GM12872 (cell line): ENCODE measurements around the gene PRPF19.

ENCODE experiments used
- CTCF ChIP-seq: IDR thresholded peaks from 3 replicates; pipeline ENCODE4 v1.5.1; 2011; ENCODE audit warnings: low read depth, mild to moderate bottlenecking, low read length, moderate library complexity; ENCODE audit not compliant: insufficient read depth

Gene PRPF19

GRCh38 chr11:60899977-60900376, 6.4 kb downstream of the PRPF19 start:
- no peak for TF ChIP-seq CTCF

DNA sequence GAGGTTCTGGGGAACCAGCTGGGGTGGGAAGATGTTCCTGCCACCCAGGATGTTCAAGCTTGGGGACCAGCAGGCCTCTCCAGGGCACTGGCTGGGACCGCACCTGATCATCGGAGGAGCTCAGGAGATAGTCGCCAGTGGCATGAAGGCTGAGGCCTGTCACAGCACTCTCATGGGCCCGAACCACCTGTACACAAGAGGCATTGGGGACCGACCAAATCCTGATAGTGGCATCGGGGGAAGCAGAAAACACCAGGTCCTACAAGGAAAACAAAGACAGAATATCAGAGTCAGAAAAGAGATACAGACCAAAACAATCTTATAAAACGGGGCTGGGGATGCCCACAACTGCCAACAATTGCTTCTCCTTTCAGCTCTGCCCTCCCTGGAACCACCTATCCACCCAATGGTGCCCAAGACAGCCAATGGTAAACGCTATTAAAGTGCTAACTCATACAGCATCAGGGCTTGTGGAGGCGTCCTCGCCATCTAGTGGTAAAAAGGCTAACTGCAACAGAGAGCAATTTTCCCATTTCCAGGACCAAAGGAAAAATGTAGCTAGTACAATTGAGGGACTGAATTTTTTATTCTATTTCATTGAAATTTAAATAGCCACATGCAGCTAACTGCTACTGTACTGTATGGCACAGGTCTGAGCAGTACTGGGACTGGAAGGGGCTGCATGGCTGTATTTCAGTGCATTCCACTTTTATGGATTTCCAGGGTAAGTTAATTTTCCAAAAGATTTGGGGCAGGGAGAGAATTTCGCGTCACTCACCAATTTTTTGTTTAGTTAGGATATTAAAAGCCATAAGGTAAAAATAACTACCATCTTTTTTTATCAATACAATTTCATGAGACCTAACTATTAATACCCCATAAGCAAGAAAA, 7.1 kb downstream of the PRPF19 start:
- peak; percentile 97 for TF ChIP-seq CTCF

DNA sequence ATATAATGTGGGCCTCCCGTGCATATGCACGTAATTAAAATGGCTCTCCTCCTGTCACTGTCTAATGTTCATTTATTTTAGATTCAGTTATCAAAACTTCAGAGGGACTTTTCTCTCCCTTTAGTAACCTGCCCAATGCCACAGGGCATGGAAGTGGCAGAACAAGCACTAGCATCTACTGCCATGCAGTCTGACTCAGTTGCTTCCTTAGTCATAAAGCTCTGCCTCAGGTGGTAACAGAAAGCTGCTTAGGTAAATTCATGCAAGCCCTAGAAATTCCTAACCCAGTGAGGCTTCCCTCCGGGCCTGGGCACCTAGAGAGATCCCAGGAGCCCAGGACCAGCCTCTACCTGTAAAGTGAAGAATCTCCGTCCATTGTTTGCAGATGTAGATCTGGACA, 8.9 kb downstream of the PRPF19 start:
- no peak for TF ChIP-seq CTCF

DNA sequence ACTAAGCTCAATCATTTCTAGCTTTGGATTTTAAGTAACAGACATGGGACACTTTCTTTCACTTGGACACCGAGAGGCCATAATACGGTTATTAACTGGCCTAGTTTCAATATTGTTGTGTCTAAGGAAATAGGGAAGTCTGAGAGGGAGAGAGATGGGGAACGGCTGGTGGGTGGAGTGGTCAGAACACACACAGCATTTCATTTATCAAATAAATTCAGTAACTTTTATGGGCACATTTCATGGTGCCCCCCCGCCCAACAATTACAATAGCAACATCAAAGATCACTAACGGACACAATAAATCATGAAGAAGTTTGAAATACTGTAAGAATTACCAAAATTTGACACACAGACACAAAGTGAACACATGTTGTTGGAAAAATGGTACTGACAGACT, 10.7 kb downstream of the PRPF19 start:
- TF ChIP-seq CTCF = no peak

GRCh38 chr11:60891103-60891741, 15.2 kb downstream of the PRPF19 start:
- no peak for TF ChIP-seq CTCF

GRCh38 chr11:60890696-60891095, 15.7 kb downstream of the PRPF19 start:
- TF ChIP-seq CTCF = no peak

DNA sequence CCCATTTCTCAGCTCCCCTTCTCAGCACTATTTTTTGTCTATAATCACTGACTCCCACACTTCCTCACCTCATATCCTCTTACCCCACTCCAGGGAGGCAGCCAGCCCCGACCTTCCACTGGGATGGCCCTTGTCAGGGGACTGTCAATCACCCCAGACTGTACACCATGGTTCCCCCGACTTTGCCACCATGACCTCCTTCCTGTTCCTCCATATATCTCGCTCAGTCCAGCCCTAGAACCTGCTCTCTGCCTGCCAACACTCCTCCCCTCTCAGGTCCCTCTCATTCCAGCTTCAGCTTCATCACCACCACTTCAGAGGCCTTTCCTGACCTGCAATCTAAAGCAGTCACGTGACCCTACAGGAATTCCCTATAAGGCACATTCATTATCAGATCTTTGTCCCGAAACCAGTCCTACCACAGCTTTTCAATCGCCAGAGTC, 16.5 kb downstream of the PRPF19 start:
- no peak for TF ChIP-seq CTCF
